Right cardiac atrium (tissue), 5 donors: ENCODE measurements around the gene SDK2. TPM values are rescaled to one million over a fixed set of nuclear protein-coding genes. Genes with fewer than 3 reads are reported as not detected.

Experiments
- ATAC-seq, 2 donors: fragments of 200-7000 bp; cut with Tn5 transposase; one replicate each; pipeline versions ENCODE4 v1.8.0 to v1.9.1; 2020; ENCODE audit warnings: moderate library complexity in 2 of 2, mild to moderate bottlenecking in 1 of 2
- DNase-seq, 3 donors: peaks; one replicate each; pipeline ENCODE4 v3.0.0-alpha.2; 2020
- H3K27ac ChIP-seq: one replicate; pipeline ENCODE4 v1.5.1; 2013; ENCODE audit warnings: mild to moderate bottlenecking, low read length, control low read depth, moderate library complexity
- H3K27me3 ChIP-seq: one replicate; pipeline ENCODE4 v1.6.1; 2013; ENCODE audit not compliant: control insufficient read depth, insufficient read depth
- H3K4me1 ChIP-seq: one replicate; pipeline ENCODE4 v1.6.1; 2013; ENCODE audit warnings: low read length; ENCODE audit not compliant: control insufficient read depth, insufficient read depth
- H3K4me3 ChIP-seq: one replicate; pipeline ENCODE4 v1.5.1; 2013; ENCODE audit warnings: low read length, control low read depth
- H3K9me3 ChIP-seq: one replicate; pipeline ENCODE4 v1.6.1; 2013; ENCODE audit warnings: low read length; ENCODE audit not compliant: control insufficient read depth
- WGBS: extraction: QIAGEN DNeasy Blood & Tissue Kit; methylation state at CpG from one replicate; pipeline ENCODE4 v1.1.7; 2013; 5-methylcytosine and 5-hydroxymethylcytosine counted together
- intact Hi-C, 4 donors: fragments of 100-400 bp; cut with DNase I; formaldehyde crosslinking; loops; one replicate each; pipeline versions ENCODE4 v1.11.0 to v1.14.0; 2022 to 2023
- polyA plus RNA-seq: library from polyadenylated mRNA; stranded (reverse); fragments of 200-250 nt; gene quantifications from one replicate; pipeline ENCODE4 v1.2.3, GENCODE V29; 2013
- total RNA-seq, 4 donors: library from RNA; stranded (reverse); fragmentation: NEBNext Ultra II Directional; extraction: Animal tissue kit (Norgen Biotek cat#: 25700); gene quantifications; one replicate each; pipeline ENCODE4 v1.2.1, GENCODE V29; 2021
- donor health status: healthy with polysubstance abuse.
- donor health status: DM: no; HTN: yes; CAD: no.
- donor health status: DM: no; HTN: no; CAD: no.
- donor health status: DM: no; HTN: yes; CAD: no; lungs with severe emphysema.
- donor health status: DM: yes; HTN: yes; CAD: no.

The SDK2 gene
- total and polyA plus RNA-seq, 5 donors = 0.77 to 4.4 (median 2.0) TPM

- 48% methylated on average over 8 of the region's 8 CpGs for WGBS
- Histone ChIP-seq H3K27ac (peak overlapping the region; percentile 90), H3K9me3 (no peaks in the 10 kb centered on the region), H3K27me3 (no peaks in the 10 kb centered on the region), H3K4me1 (peaks cover 58% of the 10 kb centered on the region), H3K4me3 (no peak overlapping the region)
- DNase-seq = peak; percentile 85 to 88 (median 87)
- intact Hi-C loops = no loop called here
- ATAC-seq = peak; percentile 44 to 78
Observed at GRCh38 chr17:73291260-73291801, 352.9 kb downstream of the SDK2 start.

GRCh38 chr17:73290399-73291259, 353.6 kb downstream of the SDK2 start:
- Histone ChIP-seq H3K4me3 (no peak overlapping the region), H3K9me3 (no peaks in the 10 kb centered on the region), H3K4me1 (peaks cover 61% of the 10 kb centered on the region), H3K27me3 (no peaks in the 10 kb centered on the region), H3K27ac (peak overlapping the region; percentile 90)
- 75% methylated on average over 16 of the region's 16 CpGs for WGBS
- intact Hi-C loops = no loop called here
- ATAC-seq (no peak), DNase-seq (peak in 2 of 3 donors; percentile 27 to 38)

DNA sequence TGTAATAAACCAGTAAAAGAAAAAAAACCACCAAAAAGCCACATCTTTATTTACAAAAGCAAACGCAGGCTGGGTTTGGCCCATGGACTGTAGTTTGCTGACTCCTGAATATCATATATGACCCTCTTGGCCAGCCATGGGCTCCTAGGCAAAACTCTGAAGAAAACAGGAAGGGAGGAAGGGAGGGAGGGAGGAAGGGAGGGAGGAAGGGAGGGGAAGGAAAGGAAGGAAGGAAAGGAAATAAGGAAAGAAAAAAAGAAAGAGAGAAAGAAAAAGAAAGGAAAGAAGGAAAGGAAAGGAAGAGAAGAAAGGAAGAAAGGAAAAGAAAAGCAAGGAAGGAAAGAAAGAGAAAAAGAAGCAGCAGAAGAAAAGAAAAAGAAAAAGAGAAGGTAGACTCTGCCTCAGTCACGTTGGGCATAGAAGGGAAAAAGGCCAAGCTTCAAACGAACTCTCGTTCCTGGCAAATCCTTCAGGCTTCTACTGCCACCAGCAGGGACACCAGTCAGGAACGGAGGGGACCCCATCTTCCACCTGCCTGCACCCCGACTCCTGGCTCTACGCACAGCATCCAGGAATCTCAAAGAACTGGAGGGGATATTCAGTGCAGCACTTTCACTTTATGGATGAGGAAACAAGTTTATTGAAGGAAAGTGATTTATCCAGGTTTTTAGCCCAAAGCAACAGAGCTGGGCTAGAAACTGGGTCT, 354.5 kb downstream of the SDK2 start:
- Histone ChIP-seq H3K27ac (peak overlapping the region; percentile 90), H3K4me3 (no peak overlapping the region), H3K27me3 (no peaks in the 10 kb centered on the region), H3K9me3 (no peaks in the 10 kb centered on the region), H3K4me1 (peaks cover 58% of the 10 kb centered on the region)
- intact Hi-C loops = no loop called here
- WGBS = 48% methylated on average over 7 of the region's 7 CpGs
- DNase-seq = peak in 2 of 3 donors; percentile 14 to 32
- ATAC-seq = no peak

- Histone ChIP-seq H3K27me3 (no peaks in the 10 kb centered on the region), H3K4me1 (peaks cover 58% of the 10 kb centered on the region), H3K27ac (peak overlapping the region; percentile 32), H3K9me3 (no peaks in the 10 kb centered on the region), H3K4me3 (no peak overlapping the region)
- 42% methylated on average over 19 of the region's 19 CpGs for WGBS
- DNase-seq = peak; percentile 73 to 88 (median 83)
- ATAC-seq = peak; percentile 58
- intact Hi-C loops = no loop called here
Observed at GRCh38 chr17:73288534-73289302, 355.5 kb downstream of the SDK2 start.

DNA sequence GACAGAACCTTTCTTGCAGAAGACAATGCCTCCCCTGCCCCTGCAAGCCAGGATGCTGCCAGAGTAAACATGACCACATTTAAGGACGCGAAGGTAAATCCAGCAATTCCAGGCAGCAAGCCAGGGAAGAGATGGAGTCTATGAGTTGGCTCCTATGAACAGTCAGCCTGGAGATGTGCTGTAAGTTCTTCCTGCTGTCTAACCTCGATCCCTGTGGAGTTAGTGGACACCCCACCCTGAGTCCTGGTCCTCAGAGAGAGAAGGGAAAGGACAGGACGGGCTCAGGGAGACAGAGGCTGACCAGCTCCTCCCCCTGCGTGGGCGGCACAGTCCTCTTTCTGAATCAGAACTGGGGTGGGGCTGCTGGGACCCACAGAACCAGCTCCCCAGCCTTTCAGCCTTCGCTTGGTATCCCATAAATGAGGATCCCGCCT, 357.4 kb downstream of the SDK2 start:
- Histone ChIP-seq H3K4me1 (peaks cover 46% of the 10 kb centered on the region), H3K27ac (peak overlapping the region; percentile 32), H3K4me3 (no peak overlapping the region), H3K27me3 (no peaks in the 10 kb centered on the region), H3K9me3 (no peaks in the 10 kb centered on the region)
- DNase-seq (peak in 2 of 3 donors; percentile 51 to 62), ATAC-seq (peak in 1 of 2 donors; percentile 5)
- WGBS = 60% methylated on average over 8 of the region's 8 CpGs
- intact Hi-C loops = no loop called here

GRCh38 chr17:73285916-73286862, 358.1 kb downstream of the SDK2 start:
- H3K27ac ChIP-seq = no peak overlapping the region
- H3K27me3 ChIP-seq = no peaks in the 10 kb centered on the region
- WGBS = 78% methylated on average over 52 of the region's 52 CpGs
- DNase-seq = peak in 1 of 3 donors; percentile 58
- no peak for ATAC-seq
- no peaks in the 10 kb centered on the region for H3K9me3 ChIP-seq
- peaks cover 40% of the 10 kb centered on the region for H3K4me1 ChIP-seq
- no peak overlapping the region for H3K4me3 ChIP-seq
- intact Hi-C loops = no loop called here

DNA sequence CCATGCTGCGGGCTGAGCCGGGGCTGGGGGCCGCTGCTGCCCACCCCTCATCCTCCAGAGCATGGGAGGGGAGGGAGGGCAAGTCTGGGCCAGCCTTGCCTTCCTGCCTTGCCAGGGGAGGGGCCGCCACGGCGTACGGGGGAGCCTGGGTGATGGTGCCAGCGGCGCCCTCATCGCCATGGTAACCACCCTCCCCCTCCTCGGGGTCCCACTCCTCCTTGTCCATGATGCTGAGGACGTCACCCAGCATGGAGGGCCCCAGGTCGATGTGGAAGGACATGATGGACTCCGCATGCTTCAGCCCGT, 358.7 kb downstream of the SDK2 start:
- Histone ChIP-seq H3K27me3 (no peaks in the 10 kb centered on the region), H3K27ac (no peak overlapping the region), H3K4me3 (no peak overlapping the region), H3K9me3 (no peaks in the 10 kb centered on the region), H3K4me1 (peaks cover 35% of the 10 kb centered on the region)
- DNase-seq (peak in 1 of 3 donors; percentile 45), ATAC-seq (no peak)
- 86% methylated on average over 15 of the region's 15 CpGs for WGBS
- intact Hi-C loops = no loop called here

- H3K4me3 ChIP-seq = no peak overlapping the region
- H3K4me1 ChIP-seq = peaks cover 30% of the 10 kb centered on the region
- ATAC-seq (no peak), DNase-seq (peak in 1 of 3 donors; percentile 55)
- no peaks in the 10 kb centered on the region for H3K9me3 ChIP-seq
- WGBS = 76% methylated on average over 20 of the region's 20 CpGs
- intact Hi-C loops = loop anchor here in 1 of 4 donors (5.0 kb wide), 1 partner anchor 32 kb away; no protein-coding TSS in a partner anchor
- no peaks in the 10 kb centered on the region for H3K27me3 ChIP-seq
- no peak overlapping the region for H3K27ac ChIP-seq
Observed at GRCh38 chr17:73284906-73285602, 359.2 kb downstream of the SDK2 start.
